Measurements from ENCODE around the gene SPAG9.

Gene SPAG9

GRCh38 chr17:50931144-50931908, 189.3 kb downstream of the SPAG9 start:
- TF ChIP-seq ARNT (IDR thresholded peaks at IDR 0.05) (no peak), L3MBTL2 (conservative IDR thresholded peaks at IDR 0.05) (peak; percentile 80), SUZ12 (IDR thresholded peaks at IDR 0.05) (no peak)
- ChIA-PET CTCF (interaction anchor here (1.6 kb wide), 1 partner anchor 68 kb away, joined by 8 read pairs; no protein-coding TSS in a partner anchor), POLR2A (interaction anchor here (0.6 to 2.8 kb wide), 6 partner anchors 13 to 70 kb away, joined by 3 to 34 read pairs (median 4); partner anchors contain the start of gene TOB1)
- DNase-seq (ENCODE audit: extremely low spot score) = peak; percentile 74

DNA sequence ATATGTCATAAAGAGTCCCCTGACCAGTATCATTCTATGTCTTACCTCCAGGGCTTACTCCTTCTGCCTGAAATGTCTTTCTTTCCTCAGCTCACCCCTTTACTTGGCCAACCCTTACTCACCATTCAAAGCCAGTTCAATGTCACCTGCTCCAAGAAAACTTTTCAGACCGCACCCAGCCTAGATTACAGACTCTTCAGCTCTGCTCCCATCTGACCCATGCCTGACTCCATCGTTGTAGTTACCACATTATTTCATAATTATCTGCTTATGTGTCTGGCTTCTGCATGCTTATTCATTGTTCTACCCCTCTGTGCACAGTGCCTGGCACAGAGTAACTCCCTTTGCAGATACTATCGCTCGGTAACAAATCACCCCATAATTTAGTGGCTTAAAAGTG, 192.0 kb downstream of the SPAG9 start:
- TF ChIP-seq HDGF (IDR thresholded peaks at IDR 0.05; ENCODE audit: borderline replicate concordance) (no peak), TARDBP (IDR thresholded peaks at IDR 0.05) (no peak), FOXK2 (IDR thresholded peaks at IDR 0.05) (no peak), CTBP1 (IDR thresholded peaks at IDR 0.05; ENCODE audit: borderline replicate concordance) (no peak), ZNF384 (IDR thresholded peaks at IDR 0.05) (no peak), ARNT (IDR thresholded peaks at IDR 0.05) (no peak), LEF1 (IDR thresholded peaks at IDR 0.05; ENCODE audit: borderline replicate concordance) (no peak), SUZ12 (IDR thresholded peaks at IDR 0.05) (no peak), ELF4 (IDR thresholded peaks at IDR 0.05) (no peak), L3MBTL2 (conservative IDR thresholded peaks at IDR 0.05) (no peak), FOXM1 (IDR thresholded peaks at IDR 0.05; ENCODE audit: borderline replicate concordance) (no peak), NFRKB (IDR thresholded peaks at IDR 0.05) (no peak), BHLHE40 (IDR thresholded peaks at IDR 0.05; ENCODE audit: borderline replicate concordance) (no peak), FOXA1 (IDR thresholded peaks at IDR 0.05) (no peak), SP1 (IDR thresholded peaks at IDR 0.05) (no peak)
- TF ChIP-seq, protein P1, sequence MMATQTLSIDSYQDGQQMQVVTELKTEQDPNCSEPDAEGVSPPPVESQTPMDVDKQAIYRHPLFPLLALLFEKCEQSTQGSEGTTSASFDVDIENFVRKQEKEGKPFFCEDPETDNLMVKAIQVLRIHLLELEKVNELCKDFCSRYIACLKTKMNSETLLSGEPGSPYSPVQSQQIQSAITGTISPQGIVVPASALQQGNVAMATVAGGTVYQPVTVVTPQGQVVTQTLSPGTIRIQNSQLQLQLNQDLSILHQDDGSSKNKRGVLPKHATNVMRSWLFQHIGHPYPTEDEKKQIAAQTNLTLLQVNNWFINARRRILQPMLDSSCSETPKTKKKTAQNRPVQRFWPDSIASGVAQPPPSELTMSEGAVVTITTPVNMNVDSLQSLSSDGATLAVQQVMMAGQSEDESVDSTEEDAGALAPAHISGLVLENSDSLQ (IDR thresholded peaks at IDR 0.05) = no peak
- no peak for DNase-seq (ENCODE audit: extremely low spot score)
- POLR2A ChIA-PET = no interaction called here
- CTCF ChIA-PET = no interaction called here

DNA sequence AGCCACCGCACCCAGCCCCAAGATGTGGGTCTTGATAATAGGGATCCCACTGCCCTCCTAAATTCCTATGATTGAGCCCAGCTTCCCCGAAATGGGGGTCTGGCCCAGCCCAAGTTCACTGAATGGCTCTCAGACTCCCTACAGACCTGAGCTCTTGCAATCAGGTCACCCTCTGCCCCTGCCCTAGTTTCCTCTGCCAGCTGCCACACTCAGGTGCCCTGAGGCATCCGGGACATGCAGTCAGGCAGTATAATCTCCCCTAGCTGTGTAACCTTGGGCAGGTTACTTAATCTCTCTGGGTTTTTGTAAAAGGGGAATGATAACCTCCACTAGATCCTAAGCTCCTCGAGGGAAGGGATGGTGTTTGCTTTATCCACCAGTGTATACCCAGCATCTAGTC, 193.4 kb downstream of the SPAG9 start:
- CTCF ChIA-PET = interaction anchor here (1.7 kb wide), 1 partner anchor 23 kb away, joined by 4 read pairs; no protein-coding TSS in a partner anchor
- DNase-seq (ENCODE audit: extremely low spot score) = no peak
- TF ChIP-seq SP1 (IDR thresholded peaks at IDR 0.05) (no peak), ARNT (IDR thresholded peaks at IDR 0.05) (no peak), CTBP1 (IDR thresholded peaks at IDR 0.05; ENCODE audit: borderline replicate concordance) (no peak), NFRKB (IDR thresholded peaks at IDR 0.05) (no peak), FOXK2 (IDR thresholded peaks at IDR 0.05) (no peak), BHLHE40 (IDR thresholded peaks at IDR 0.05; ENCODE audit: borderline replicate concordance) (no peak), ELF4 (IDR thresholded peaks at IDR 0.05) (no peak), FOXA1 (IDR thresholded peaks at IDR 0.05) (no peak), HDGF (IDR thresholded peaks at IDR 0.05; ENCODE audit: borderline replicate concordance) (no peak), ZNF384 (IDR thresholded peaks at IDR 0.05) (no peak), SUZ12 (IDR thresholded peaks at IDR 0.05) (no peak), FOXM1 (IDR thresholded peaks at IDR 0.05; ENCODE audit: borderline replicate concordance) (no peak), L3MBTL2 (conservative IDR thresholded peaks at IDR 0.05) (no peak), TARDBP (IDR thresholded peaks at IDR 0.05) (no peak), LEF1 (IDR thresholded peaks at IDR 0.05; ENCODE audit: borderline replicate concordance) (no peak)
- TF ChIP-seq, protein P1 (IDR thresholded peaks at IDR 0.05) = no peak
- POLR2A ChIA-PET = interaction anchor here (0.6 kb wide), 1 partner anchor 61 kb away, joined by 3 read pairs; the partner anchor contains the start of gene TOB1

DNA sequence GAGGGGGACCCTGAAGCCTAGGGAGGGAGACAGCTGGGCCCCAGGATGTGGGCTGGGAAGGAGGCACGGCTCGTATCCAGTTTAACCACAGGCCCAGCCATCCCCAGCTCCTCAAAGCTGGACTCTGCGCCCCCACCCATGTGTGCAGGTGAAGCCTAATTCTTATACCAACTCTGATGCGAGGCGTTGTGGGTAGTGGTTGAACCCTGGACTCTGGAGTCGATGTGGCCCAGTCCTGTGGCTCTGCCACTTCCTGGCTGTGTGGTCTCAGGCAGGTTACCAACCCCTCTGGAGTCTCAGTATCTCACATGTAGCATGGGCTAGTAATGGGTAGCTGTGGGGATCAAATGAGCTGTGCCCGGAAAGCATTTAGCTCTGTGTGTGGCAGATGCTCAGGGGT, 194.1 kb downstream of the SPAG9 start:
- ChIA-PET POLR2A (interaction anchor here (0.6 to 1.8 kb wide), 2 partner anchors 60 to 61 kb away, joined by 3 to 10 read pairs; partner anchors contain the start of gene TOB1), CTCF (interaction anchor here (1.0 to 1.7 kb wide), 2 partner anchors 23 to 62 kb away, joined by 4 read pairs; no protein-coding TSS in a partner anchor)
- TF ChIP-seq HDGF (IDR thresholded peaks at IDR 0.05; ENCODE audit: borderline replicate concordance) (no peak), SP1 (IDR thresholded peaks at IDR 0.05) (no peak), NFRKB (IDR thresholded peaks at IDR 0.05) (no peak), FOXM1 (IDR thresholded peaks at IDR 0.05; ENCODE audit: borderline replicate concordance) (no peak), FOXK2 (IDR thresholded peaks at IDR 0.05) (no peak), SUZ12 (IDR thresholded peaks at IDR 0.05) (no peak)
- DNase-seq (ENCODE audit: extremely low spot score) = no peak

DNA sequence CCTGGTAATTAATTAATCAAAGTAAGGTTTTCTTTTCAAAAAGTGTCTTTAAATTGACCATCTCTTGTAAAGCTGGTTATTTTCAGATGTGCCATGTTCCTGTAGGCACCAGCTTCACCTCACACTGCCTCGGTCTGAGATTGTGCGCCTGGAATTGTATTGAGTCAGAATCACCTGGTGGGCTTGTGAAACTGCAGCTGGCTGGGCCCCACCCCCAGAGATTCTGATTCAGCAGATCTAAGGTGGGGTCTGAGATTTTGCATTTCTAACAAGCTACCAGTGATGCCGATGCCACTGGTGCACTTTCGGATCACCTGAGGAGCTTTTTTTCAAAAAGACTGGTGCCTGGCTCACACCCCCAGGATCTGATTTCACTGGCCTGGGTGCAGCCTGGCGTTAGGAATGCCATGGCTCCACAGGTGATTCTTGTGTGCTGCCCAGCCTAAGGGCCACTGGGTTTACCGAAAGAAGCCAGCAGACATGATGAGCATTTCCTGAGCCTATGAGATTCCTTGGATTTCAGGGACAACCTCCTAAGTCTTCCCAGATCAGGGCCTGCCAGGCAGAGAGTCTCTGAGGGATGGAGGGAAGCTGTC, 195.3 kb downstream of the SPAG9 start:
- CTCF ChIA-PET = interaction anchor here (0.7 to 1.7 kb wide), 2 partner anchors 25 to 119 kb away, joined by 3 to 4 read pairs; no protein-coding TSS in a partner anchor
- TF ChIP-seq NFRKB (IDR thresholded peaks at IDR 0.05) = no peak
- no peak for TF ChIP-seq SP1 (IDR thresholded peaks at IDR 0.05)
- no peak for TF ChIP-seq HDGF (IDR thresholded peaks at IDR 0.05; ENCODE audit: borderline replicate concordance)
- TF ChIP-seq FOXM1 (IDR thresholded peaks at IDR 0.05; ENCODE audit: borderline replicate concordance) = no peak
- no peak for TF ChIP-seq CTBP1 (IDR thresholded peaks at IDR 0.05; ENCODE audit: borderline replicate concordance)
- TF ChIP-seq, protein P1 (IDR thresholded peaks at IDR 0.05) = no peak
- TF ChIP-seq L3MBTL2 (conservative IDR thresholded peaks at IDR 0.05) = no peak
- TF ChIP-seq ELF4 (IDR thresholded peaks at IDR 0.05) = no peak
- TF ChIP-seq ZNF384 (IDR thresholded peaks at IDR 0.05) = no peak
- no peak for TF ChIP-seq SUZ12 (IDR thresholded peaks at IDR 0.05)
- TF ChIP-seq ARNT (IDR thresholded peaks at IDR 0.05) = no peak
- no peak for TF ChIP-seq LEF1 (IDR thresholded peaks at IDR 0.05; ENCODE audit: borderline replicate concordance)
- no peak for TF ChIP-seq TARDBP (IDR thresholded peaks at IDR 0.05)
- no peak for TF ChIP-seq FOXK2 (IDR thresholded peaks at IDR 0.05)
- DNase-seq (ENCODE audit: extremely low spot score) = no peak
- POLR2A ChIA-PET = interaction anchor here (1.8 kb wide), 1 partner anchor 60 kb away, joined by 10 read pairs; the partner anchor contains the start of gene TOB1

Data from HEK293T (cell line).